Right renal cortex interstitium (tissue), 3 donors: ENCODE data around the gene THOC6. TPM values are rescaled to one million over a fixed set of nuclear protein-coding genes. Genes with fewer than 3 reads are reported as not detected.

Source experiments
- DNase-seq, 3 donors: peaks; one replicate each; pipeline ENCODE4 v3.0.0-alpha.2; 2013; ENCODE audit warnings: low read depth in 3 of 3, low spot score in 2 of 3
- polyA plus RNA-seq, 3 donors: library from polyadenylated mRNA; unstranded; fragments of 120-200 nt; gene quantifications; one replicate each; pipeline ENCODE4 v1.2.1, GENCODE V29; 2013; ENCODE audit not compliant: insufficient read length in 3 of 3

Gene THOC6
- polyA plus RNA-seq, 3 donors, result 27.9 to 33.3 (median 29.9) TPM

DNA sequence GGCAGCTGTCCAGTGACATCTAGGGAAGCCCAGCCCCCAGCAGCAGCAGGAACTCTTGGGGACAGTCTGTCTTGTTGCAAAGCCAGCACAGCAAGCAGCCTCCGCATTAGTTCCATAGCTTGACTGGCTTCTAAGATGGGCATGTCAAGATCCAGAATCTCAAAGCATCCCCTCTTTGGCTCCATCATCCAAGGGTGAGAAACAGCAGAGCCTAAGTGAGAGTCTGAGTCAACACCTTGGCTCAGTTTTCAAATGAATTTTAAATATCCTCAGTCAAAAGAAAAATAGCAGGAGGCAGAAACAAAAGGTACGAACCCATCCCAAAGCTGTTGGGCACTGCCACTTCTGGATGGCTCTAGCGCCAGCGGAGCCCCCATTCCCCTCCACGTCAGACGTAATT is 8.9 kb upstream of the THOC6 start:
- no peak for DNase-seq

DNA sequence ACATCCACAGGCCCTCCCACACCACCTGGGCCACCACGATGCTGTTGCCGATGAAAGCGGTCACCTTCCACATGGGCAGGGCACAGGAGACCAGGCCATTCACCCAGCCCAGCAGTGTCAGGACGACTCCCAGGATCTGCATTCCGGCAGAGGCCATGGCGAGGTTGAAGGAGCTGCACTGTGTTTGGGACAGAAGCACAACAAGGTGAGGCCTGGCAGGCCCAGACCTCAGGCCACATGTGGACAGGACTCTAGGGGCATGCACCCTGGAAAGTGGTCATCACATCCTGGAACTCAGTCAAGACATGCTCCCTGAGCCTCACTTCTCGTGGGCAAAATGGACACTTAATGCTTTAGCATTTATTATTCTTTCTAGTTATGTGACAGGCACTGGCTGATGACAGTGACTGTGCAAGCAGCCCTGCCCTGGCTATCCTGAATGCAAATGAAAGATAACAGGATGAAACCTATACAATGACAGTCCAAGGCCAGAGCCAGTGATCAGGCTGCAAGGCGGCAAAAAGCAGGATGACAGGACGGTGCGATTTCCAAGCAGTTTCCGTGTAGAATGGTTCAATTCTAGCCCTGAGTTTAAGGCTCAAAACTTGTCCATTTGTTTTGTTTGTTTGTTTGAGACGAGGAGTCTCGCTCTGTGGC is 7.8 kb upstream of the THOC6 start:
- DNase-seq, result no peak

DNA sequence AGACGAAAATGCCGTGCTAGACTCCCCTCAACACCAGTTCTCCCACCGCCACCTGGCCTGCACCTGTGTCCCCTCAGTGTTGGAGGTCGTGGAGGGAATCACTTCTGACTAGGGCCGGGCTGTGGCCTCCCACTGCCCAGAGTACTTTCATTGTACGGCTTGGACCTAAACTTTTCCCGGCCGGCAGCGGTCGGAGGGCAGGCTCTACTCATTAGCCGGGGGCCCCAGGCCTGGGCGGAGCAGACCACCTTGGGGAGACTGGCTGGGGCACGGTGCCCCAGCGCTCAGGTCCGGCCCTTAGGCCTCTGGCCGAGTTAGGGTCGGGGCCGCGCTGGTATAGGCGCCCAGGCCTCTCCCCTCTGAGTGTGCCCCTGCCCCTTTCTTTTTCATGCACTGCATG is 6.5 kb upstream of the THOC6 start:
- no peak for DNase-seq

DNA sequence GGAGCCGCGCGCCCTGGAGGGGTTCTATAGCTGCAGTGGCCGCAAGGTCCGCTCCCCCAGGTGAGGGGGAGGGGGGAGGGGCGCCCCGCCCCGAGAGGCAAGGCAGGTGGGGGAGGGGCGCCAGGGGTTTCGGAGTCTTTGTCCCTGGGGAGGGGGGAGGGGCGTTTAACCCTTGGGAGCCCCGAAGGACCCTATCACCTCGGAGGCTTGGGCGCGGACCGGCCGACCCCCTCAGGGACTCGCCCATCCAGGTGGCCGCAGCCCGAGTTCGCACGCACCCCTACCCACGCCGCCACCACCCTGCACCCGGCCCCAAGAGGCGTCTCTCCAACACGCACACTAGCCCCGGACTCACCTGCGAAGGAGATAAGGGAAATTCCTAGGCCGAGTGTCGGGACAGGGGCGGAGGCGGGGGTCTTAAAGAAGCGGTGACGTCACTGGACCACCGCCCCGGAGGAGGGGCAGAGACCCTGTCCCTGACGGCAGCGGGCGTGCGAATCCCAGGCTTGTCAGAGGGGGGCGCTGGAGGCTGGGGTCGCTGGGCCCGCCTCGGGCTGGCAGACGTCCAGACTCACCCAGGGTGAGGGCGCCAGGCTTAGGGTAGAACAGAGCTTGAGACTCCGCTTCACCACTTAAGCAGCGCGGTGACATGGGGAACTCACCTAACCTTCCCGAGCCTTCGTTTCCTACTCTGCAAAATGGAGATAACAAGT is 5.9 kb upstream of the THOC6 start, which contains the start of gene CLDN6:
Gene CLDN6, minus strand, starts transcription at position 390 of the 713 bp plus-strand sequence. CDS start 2,162 bp downstream, outside the sequence.
- DNase-seq, result no peak

DNA sequence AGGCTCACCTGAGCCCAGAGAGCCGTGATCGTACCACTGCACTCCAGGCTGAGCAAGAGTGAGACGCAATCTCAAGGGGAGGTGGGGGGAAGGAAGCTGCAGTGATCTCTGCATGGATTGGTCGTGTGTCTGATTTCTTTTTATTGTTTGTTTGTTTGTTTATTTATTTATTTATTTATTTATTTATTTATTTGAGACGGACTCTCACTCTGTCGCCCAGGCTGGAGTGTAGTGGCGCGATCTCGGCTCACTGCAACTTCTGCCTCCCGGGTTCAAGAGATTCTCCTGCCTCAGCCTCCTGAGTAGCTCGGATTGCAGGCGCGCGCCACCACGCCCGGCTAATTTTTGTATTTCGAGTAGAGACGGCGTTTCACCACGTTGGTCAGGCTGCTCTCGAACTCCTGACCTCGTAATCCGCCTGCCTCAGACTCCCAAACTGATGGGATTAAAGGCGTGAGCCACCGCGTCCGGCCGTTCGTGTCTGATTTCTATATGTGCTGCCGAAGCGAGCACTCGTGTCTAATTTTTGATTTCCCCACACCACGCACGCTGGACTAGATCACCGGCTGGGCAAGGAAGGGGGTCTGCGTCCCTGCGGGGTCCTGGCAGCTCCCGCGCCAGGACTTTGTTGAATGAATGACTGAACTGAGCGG is 4.1 kb upstream of the THOC6 start:
- no peak for DNase-seq

DNA sequence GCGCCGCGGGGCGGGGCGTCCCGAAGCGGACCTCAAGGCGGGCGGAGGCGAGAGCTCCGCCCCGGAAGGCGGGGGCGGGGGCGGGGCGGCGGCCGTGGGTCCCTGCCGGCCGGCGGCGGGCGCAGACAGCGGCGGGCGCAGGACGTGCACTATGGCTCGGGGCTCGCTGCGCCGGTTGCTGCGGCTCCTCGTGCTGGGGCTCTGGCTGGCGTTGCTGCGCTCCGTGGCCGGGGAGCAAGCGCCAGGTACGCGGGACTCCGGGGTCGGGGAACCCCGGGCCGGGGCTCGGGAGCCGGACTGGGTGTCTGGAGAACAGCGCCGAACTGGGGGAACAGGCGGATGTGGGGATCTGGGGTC is 3.6 kb upstream of the THOC6 start, which contains the start of gene TNFRSF12A:
Gene TNFRSF12A, plus strand, starts transcription at position 122 of the 357 bp plus-strand sequence. Its CDS starts 30 bp downstream, at position 152.
- DNase-seq, result no peak

DNA sequence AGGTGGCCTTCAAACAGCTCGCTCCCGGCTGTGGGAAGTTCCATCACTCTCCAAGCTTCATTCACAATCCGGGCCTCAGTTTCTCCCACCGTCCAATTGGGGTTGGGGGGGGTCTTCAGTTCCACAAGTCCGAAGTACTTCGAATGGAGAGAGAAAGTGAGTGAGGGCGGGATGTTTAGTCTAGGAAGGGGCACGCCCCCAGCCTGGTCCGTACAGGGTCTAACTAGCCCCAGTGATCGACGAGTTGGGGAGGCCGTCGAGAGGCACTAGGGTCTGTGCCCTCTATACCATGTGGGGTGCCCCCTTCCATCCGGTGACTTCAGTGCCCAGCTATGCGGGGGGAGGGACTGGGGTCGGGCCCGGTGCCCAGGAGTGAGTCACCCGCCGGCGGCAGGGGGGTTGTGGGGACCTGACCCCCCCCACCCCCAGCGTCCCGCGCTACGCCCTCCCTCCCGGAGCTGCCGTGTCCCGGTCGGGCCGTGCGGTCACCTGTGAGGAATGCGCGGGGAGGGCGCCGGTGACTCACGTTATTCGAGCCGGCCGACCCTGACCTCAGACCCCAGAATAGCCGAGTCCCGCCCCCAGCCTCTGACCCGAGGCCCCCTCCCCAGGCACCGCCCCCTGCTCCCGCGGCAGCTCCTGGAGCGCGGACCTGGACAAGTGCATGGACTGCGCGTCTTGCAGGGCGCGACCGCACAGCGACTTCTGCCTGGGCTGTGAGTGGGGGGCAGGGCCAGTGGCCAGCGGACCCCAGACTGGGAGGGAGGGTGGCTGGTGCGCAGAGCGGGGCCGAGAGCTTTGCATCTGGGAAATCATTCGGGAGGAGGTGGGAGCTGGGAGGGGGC is 3.0 kb upstream of the THOC6 start:
- DNase-seq, result no peak

DNA sequence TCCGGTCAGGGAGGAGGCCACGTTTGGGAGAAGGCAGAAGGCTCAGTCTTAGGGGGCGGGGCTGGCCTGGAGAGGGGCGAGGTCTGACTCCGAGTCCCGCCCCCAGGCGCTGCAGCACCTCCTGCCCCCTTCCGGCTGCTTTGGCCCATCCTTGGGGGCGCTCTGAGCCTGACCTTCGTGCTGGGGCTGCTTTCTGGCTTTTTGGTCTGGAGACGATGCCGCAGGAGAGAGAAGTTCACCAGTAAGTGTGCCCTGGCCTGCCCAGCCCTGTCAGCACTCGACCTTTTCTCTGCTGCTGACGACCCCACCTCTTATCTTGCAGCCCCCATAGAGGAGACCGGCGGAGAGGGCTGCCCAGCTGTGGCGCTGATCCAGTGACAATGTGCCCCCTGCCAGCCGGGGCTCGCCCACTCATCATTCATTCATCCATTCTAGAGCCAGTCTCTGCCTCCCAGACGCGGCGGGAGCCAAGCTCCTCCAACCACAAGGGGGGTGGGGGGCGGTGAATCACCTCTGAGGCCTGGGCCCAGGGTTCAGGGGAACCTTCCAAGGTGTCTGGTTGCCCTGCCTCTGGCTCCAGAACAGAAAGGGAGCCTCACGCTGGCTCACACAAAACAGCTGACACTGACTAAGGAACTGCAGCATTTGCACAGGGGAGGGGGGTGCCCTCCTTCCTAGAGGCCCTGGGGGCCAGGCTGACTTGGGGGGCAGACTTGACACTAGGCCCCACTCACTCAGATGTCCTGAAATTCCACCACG is 2.2 kb upstream of the THOC6 start:
- no peak for DNase-seq

DNA sequence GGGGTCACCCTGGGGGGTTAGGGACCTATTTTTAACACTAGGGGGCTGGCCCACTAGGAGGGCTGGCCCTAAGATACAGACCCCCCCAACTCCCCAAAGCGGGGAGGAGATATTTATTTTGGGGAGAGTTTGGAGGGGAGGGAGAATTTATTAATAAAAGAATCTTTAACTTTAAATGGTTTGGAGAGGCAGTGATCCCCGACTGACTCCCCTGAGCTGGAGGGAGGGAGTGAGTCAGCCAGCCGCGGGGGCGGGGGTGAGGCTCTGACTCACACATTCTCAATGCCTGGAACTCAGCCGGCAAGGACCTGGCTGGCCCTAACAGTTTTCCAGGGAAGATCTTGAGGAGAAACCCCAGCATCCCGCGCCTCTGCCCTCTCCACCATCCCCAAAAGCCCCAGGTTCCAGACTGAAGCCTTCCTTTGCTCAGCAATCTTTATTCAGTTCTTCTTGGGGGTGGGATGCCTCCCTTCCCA is 1.6 kb upstream of the THOC6 start:
- no peak for DNase-seq

DNA sequence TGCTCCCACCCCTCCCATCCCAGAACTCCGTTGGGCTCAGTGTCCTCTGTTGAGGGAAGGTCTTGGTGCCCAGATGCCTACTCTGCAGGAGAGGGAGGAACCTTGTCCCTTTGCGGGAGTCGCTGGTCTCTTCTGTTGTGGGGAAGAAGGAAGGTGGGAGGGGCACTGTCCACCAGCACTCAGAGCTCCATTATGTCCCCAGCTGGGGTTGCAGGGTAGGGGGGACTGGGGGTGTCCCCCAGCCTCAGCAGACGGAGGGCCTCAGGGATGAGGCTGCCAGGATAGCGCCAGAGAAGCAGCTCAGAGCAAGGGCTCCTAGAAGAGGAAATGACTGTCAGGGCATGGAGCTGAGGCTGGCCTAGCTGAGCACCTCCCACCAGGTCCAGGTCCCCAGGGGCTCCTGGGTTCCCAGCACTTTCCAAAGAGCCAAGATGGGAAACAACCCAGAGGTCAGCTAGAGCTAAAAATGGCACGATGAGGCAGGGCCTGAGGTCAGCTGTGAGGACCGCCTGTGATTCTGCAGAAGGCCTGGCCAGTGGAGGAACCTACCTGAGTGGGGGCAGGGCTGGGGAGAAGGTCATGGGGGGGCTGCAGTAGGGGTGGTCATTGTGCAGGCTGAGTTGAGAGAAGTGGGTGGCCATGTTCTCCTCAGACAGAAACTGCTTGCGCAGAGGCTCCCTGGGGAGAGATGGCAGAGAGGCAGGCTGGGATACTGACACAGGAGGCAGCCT is 986 bp upstream of the THOC6 start:
- DNase-seq, result no peak

DNA sequence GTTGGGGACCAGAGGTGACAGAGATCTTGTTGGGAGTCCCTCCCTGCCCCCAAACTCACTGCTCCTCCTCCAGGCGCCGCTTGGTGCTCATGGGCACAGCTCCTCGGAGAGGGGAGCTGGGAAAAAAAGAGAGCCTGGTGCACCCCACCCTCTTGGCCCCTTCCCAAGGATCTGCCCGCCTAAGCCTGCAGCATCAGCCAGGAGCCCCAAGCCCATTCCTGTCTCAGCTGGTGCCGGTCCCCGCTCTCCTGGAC is 493 bp upstream of the THOC6 start:
- no peak for DNase-seq

DNA sequence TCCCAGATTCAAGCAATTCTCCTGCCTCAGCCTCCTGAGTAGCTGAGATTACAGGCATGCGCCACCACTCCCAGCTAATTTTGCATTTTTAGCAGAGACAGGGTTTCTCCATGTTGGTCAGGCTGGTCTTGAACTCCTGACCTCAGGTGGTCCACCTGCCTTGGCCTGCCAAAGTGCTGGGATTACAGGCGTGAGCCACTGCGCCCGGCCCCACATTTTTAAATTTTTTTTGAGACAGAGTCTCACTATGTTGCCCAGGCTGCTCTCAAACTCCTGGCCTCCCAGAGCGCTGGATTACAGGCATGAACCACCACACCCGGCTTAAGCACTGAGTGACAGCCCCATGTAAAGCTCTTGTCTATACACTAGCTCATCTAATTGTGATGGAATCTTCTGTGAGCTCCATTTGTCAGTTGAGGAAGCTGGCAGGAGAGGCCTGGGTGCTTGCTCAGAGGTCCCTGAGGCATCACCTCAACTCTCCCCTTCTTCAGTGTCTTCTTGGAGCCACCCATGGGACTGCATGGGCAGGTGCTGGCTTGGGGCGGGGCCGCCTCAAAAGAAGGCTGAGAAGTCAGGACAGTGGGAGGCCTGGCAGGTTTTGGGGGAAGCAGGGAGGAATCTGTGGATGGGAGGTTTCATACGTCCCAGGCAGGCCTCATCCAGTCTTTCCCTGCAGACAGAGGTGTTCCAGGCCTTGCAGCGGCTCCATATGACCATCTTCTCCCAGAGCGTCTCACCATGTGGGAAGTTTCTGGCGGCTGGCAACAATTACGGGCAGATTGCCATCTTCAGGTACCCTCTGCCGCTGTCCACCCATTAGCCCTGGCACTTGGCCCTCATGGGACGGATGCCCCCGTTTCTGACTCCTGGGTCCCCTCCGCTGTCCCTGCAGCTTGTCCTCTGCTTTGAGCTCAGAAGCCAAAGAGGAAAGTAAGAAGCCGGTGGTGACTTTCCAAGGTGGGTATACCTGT is 1.5 kb downstream of the THOC6 start:
- DNase-seq, result no peak

DNA sequence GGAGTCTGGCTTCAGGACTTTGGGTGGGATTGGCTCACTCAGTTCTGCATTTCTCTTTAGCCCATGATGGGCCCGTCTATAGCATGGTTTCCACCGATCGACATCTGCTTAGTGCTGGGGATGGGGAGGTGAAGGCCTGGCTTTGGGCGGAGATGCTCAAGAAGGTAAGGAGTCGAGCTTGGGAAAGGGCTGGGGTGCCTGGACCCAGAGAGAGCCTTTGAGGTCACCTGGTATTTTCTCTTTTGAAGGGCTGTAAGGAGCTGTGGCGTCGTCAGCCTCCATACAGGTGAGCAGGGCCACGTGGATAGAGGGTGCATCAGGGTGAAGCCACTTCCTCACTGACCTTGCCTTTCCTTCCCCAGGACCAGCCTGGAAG is 2.2 kb downstream of the THOC6 start:
- no peak for DNase-seq

DNA sequence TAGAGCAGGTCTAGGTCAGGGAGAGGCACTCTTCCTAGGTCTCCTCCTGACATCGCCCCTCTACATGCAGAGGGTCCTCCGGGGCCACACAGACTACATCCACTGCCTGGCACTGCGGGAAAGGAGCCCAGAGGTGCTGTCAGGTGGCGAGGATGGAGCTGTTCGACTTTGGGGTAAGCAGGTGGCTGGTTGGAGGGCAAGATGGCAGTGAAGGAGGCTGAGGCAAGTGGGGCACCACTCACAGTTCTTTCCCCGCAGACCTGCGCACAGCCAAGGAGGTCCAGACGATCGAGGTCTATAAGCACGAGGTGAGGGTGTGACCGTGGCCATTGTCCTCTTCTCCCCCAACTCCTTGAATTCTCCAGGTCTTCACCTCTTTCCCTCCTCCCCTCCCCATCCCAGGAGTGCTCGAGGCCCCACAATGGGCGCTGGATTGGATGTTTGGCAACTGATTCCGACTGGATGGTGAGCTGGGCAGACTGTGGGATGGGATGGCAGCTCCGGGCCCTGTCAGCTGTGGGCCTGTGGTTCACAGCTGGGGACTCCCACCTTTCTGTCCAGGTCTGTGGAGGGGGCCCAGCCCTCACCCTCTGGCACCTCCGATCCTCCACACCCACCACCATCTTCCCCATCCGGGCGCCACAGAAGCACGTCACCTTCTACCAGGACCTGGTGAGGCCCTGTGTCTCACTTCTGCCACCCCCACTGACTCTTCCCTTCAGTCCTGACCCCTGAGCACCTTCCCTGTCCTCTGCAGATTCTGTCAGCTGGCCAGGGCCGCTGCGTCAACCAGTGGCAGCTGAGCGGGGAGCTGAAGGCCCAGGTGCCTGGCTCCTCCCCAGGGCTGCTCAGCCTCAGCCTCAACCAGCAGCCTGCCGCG is 3.0 kb downstream of the THOC6 start:
- no peak for DNase-seq

DNA sequence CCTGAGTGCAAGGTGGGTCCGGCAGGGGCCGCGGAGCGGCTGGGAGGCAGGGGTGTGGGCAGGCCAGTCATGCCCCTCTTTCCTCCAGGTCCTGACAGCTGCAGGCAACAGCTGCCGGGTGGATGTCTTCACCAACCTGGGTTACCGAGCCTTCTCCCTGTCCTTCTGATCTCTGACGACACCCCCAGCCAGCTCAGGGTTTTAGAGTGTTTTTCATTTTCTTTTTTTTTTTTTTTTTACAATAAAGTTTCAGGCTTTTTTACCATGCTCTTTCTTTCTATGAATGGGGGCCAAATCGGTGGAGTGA is 3.6 kb downstream of the THOC6 start:
- no peak for DNase-seq

DNA sequence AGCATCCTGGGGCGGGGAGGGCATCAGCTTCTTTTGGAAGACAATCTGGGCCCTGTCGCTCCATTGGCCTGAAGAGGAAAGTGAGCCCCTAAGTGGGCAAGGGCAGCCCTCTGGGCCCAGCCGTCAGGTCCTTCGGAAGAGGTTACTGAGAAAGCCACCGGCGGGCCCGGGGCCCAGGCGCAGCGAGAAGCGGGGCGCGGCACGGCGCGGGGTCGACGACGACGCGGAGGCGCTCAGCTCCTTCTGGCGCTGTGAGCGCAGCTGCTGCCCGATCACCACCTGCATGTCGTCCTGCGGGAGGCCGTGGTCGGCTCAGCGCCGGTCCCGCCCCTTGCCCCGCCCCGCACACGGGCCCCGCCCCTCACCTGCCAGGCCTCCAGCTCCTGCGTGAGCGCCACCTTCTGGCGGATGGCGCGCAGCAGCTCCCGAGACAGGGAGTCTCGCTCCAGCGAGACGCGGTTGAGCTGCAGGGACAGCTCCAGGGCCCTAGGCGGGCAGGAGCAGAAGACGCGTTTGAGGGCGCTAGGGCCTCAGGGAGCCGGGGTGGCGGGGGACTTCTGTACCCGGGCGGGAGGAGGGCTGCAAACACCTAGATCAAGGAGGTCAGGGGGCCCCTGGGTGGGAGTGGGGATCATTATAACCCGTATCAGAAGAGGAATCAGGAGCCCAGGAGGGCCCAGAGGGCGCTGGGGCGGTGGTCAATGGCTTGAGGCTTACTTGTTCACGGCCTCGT is 4.3 kb downstream of the THOC6 start:
- no peak for DNase-seq

DNA sequence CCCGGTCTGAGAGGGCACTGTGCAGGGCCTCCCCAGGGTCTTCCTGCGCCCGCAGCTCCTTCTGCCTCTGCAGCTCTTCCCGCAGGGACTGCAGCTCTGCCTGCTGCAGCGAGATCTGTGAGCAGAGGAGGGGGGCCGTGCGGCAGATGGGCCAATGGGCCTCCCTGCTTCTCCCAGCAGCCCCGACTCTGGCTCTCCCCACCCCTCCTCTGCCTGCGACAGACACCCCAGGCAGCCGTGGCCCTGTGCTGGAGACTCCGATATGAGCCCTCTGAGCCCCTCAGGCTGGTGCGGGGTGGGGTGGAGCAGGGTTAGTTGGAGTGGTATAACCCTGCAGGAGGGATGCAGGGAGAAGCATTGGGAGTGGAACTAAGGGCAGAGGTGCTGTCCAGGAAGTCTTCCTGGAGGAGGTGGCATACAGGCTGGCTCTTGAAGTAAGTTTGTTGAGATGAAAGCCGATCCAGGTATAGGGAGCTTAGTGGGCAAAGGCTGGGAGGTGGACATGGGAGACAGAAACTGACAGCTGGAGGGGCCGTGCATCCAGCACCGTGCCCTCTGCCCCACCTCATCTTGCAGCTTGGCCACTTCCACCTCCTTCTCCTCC is 5.0 kb downstream of the THOC6 start:
- no peak for DNase-seq
